ENCODE data around the gene USP12.
"Not testable (repeated sequence)": the region's sequence is repeated elsewhere in the genome, so short reads cannot be mapped to it uniquely, and the experiment has no call there.

USP12 gene

DNA sequence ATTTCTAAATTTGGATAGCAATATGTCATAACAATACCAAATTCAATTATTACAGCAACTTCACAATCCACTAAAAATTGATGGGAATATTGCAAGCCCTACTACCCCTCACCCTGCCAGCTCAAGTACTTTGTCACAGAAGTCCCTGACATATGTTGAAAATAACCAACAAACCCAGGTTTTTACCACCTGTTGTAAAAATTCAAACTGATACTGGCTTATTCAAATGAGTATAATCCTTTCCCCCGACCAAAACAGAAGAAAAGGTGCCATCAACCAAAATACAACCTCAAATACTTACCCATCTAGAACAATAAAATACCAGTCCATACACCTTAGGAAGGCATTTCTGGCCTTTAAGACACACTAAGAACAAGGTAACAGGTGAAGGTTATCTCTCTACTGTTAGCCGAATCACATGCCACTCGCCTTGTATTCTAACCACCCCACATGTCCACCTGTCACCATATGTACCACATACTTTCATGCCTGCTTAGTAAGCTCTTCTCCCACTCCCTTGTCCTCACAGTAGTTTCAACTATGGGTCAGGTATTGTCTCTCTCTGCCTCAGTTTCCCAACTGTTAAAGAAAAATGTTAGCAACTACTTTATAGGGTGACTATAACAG lies 53.1 kb downstream of the USP12 start:
- DNase-seq, result no peak

DNA sequence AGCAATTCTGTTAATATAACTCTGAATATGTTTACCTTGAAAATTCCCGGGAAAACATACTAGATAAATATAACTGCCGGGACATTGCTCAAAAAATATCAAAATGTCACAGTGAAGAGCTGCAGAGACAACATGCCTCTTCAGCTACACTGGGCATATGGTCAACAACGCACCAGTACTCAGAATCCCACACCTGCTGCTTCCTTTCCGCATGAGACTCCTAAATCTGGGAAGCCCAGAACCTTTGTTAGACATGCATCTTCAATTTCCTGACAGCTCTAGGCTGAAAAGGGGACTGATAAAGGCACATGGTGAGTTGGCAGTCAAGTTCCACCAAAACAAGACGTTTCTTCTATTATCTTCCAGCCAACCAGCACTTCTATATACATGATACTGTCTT lies 53.7 kb downstream of the USP12 start:
- no peak for DNase-seq

DNA sequence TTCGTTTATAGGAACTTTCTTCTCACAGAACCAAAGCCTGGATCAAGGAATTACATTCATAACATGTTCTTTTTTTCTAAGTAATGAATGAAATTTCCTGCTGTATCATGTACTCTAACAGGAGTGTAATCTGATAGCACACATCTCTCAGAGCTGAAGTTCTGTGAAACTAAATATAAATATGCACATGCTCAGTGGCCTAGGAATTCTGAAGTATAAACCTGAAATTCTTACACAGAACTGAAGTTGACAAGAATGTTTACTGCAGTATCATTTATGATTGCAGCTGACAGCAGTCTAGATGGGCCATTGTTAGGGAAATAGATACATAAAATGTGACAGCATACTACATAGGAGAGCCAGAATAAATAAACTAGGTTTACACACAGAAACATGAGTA lies 54.5 kb downstream of the USP12 start:
- no peak for DNase-seq

DNA sequence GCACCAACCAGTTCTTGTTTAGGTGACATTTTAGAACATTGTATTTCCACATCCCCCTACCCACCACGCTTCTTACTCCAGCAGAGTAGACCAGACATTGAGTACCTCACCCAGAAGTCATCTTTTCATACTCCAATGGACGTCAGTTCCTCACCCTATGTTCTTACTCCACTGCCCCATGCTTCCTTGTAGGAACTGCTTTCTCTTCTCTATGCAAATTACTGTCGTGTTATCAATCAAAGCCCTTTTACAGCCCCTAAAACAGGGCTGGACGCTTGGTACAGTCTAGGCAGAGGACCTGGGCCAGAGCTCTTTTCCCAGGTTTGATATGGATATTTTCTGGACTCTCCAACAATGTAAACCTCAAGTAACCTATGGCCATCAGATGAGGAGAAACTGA lies 58.2 kb downstream of the USP12 start:
- no peak for DNase-seq

DNA sequence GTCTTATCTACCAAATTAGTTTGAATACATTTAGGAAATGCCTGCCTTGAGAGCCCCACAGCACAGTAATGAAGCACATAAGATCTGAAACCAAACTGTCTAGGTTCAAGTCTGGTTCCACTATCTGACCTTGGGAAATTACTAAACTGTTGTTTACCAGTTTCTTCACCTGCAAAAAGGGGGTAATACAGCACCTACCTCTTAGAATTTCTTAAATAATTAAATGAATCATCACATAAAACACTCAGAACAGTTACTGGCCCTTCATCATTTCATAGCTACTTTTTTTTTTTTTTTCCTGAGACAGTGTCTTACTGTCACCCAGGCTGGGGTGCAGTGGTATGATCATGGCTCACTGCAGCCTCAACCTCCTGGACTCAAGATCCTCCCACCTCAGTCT lies 59.6 kb downstream of the USP12 start:
- no peak for DNase-seq

DNA sequence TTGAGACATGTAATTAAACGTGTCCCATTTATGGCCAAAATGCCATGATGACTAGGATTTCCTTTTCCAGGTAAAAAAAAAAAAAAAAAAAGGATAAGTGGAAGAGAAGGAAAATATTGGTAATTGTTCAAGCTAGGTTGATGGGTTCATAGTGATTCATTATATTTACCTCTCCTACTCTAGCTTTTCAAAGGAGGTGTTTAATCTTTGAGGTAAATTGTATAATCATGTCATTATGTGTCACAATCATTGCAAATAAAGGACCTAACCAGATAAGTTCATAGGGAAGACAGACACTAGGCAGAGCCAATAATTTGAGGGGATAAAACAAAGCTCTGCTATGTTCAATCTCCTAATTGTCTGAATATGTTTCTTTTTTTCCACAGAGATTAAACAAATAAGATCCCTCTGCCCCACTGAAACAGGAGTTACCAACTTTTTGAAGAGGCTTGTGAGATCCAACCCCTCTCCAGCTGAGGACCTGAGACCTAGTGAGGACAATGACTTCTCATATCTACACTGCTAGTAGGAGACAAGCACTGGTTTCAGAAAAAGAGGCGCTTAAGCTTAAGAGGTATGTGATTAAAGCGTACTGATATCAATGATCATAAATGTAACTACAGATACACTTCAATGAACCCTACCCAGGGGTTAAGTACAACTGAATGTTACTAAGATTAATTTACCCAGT lies 61.4 kb downstream of the USP12 start:
- no peak for DNase-seq

DNA sequence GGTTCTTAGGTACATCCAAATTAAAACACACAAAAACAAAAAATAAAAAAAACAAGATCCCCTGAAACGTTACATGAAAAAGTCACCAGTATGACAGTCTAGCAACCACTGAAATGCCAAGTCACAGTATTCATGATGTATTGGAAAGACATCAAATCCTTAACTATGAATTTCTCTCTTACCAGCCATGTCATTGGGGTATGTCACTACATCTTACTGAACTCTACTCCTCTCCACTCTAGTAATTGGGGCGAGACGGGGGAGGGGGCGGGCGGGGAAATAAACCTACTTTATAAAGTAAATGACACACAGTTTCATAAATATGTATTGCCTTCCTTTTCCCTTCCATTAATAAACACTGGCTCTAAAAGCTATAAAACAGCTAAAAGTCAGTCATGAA lies 65.5 kb downstream of the USP12 start:
- DNase-seq, result no peak

DNA sequence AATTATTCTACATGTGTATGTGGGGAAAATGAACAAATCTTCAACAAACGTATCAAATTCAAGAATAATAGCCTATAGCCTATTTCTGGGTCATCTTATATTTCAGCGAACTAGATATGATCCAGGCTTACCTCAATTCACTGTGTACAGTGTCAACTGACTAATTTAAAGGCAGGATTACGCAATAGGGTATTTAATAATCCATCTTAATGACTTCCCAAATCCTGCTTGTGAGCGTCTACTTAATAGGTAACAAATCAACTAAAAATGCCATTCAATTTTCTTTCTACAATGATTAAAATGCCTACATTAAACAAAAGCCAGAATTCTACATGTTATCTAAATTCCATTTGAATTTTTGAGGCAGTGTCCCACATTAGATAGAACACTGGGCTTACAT lies 67.0 kb downstream of the USP12 start:
- DNase-seq, result no peak

DNA sequence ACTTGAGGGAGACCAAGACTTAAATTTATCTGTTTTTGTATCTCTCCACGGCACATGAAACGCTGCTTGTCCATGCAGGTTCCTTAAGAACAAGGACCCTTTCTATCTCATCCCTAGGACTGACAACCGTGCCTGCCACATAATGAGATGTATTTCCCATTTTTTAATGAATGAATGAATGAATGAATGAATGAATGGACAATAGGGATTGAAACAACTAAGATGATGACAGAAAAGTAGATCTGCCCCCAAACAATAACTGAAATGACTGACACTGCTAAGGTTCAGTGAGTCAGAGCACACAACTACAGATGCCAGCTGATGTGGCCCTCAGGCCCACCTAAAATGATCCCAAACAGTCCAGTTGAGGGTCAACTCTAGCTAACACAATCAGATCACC lies 69.8 kb downstream of the USP12 start:
- no peak for DNase-seq

DNA sequence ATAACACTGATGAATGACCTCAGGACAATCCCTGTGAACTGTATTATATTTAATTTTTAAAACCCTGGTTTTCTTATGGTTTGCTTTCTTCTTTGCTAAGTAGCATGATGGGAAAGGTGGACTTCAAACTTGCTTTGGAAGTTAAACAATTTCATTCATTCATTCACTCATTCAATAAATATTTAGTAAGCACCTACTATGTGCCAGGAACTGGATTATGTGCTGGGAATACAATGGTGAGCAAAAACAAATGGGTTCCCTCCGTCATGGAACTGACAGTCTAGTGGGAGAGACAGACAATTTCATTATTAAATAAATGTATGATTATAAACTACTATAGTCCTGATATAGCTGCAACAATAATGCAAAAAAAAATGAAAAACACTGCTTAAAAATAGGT lies 70.3 kb downstream of the USP12 start:
- no peak for DNase-seq

DNA sequence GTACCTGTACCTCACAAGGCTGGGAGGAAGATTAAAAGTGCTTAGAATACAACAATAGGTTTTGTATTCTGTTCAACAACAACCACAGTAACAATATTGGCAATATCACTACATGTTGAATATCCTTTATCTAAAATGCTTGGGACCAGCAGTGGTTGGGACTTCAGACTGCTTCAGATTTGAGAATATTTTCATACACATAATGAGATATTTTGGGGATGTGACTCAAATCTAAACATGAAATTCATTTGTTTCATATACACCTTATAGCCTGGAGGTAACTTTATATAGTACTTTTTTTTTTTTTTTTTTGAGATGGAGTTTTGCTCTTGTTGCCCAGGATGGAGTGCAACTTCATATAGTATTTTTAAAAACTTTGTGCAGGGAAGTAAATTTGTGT lies 73.9 kb downstream of the USP12 start:
- no peak for DNase-seq

DNA sequence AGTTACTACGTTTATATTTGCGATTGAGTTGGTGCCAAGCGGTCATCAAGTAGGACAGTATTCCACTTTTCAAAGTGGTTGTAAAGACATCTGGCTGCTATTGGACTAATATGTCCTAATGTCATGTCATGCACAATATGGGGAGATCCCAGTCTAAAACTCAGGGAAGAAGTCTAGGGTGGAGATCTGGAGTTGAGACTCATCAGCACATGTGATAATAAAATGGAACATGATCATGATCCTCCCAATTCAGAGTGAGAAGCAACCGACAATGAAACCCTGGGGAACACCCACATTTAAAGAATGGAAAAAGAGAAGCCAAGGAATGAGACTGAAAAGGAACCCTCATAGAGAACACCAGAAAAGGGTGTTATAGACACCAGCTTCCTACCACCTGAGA lies 80.2 kb downstream of the USP12 start:
- DNase-seq, result no peak

DNA sequence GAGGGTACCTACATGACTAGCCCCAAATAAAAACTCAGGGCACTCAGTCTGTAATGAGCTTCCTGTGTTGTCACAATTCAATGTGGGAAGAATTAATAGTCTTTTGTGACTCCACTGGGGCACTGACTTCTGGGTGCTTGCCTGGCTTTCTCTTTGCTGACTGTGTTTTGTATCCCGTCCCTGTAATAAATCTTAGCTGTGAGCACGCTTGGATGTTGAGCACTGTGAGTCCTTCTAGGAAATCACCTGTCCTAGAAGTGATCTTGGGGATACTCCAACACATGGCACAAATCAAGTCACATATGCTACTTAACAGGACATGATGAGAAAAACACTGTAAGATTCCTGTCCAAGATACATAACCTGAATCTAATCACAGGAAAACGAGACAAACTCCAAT lies 83.0 kb downstream of the USP12 start:
- no peak for DNase-seq

DNA sequence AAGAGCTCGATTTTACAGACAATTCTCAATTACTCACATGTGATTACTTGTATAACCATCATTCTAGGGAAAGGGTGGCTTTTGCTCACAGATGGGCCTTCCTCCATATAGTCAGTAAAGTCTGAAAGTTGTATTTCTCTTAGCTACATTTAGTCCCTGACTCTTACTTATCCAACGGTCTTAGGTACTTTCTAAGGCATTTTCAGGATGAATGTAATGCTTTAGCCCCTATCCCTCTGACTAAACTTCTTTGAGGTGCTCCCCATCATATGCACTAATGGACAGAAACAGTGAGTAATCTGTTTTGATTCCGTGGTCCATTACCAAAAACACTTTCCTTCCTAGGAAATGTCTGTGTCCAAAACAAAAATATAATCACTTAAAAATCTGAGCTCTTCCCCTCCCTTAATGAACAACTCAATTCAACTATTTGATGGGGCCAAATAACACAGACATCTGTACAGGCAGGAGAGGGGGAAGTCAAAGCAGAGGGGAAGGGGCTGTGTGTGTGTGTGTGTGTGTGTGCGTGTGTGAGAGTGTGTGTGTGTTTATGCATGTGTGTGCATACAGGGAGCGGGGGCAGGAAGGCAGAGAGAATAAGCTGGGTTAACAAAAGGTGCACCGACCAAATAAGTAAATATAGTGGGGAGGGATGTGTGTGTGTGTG lies 84.9 kb downstream of the USP12 start:
- no peak for DNase-seq

DNA sequence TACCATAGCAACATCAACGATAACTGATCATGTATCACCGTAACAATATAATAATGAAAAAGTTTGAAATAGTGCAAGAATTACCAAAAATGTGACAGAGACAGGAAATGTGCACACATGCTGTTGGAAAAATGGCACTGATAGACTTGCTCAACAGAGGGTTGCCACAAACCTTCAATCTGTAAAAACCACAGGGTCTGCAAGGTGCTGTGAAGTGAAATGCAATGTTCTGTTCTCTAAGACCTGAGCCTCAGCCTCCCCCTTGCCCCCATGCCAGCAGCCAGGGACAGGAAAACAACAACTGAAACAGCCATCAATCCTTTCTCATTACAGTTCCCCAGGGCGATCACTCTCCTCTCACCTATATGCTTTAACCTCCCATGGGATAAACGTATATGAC lies 88.4 kb downstream of the USP12 start:
- no peak for DNase-seq

DNA sequence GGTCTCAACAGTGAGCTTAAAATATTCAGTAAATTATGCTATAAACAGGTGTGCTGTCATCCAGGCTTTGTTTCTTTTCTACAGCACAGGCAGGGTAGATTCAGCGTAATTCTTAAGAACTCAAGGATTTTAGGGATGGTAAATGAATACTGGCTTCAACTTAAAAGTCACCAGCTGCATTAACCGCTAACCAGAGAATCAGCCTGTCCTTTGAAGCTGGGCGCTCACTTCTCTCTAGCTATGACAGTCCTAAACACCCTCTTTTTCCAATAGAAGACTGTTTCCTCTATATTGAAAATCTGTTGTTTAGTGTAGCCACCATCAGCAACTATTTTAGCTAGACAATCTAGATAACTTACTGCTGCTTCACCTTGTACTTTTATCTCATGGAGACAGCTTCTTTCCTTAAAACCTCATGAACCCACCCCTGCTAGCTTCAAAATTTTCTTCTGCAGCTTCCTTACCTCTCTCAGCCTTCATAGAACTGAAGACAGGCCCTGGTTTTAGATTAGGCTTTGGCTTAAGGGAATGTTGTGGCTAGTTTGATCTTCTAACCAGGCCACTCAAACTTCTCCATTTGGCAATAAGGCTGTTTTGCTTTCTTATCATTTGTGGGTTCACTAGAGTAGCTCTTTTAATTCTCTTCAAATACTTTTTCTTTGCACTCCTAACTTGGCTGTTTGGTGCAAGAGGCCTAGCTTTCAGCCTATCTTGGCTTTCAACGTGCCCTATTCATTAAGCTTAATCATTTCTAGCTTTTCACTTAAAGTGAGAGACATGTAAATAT lies 89.5 kb downstream of the USP12 start:
- DNase-seq, result no peak

DNA sequence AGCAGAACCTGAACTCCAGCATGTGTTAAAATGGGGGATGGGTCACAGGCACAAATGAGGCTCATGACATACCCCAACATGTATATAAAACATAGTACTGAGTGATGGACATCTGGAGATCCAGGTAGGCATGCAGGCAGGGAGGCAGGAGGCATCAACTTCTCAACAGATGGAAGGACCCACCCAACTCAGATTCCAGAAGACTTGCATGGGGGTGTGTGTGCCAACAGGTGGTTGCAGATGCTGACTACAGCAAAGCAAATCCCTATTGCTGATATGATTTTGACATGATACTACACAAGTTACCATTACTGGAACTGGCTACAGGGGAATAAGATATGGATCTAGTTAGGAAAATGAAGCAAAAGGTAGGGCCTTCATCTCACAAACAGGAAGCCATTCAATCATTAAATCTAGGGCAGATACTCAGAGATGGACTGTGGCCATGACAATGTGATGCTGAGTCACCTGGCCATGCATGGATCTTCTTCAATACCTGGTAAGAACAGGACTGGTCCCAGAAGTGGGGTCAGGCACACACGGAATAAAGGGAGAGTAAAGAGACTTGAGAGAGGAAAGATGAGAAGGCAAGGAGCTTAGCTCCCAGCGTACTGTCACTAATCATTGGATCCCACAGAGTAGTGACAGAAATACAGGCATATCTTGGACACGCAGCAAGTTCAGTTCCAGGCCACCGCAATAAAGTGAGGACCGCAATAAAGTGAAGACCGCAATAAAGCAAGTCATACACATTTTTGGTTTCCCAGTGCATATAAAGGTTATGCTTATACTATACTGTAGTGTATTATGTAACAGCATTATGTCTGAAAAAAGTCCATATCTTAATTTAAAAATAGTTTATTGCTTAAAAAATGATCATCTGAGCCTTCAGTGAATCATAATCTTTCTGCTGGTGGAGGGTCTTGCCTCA lies 91.3 kb downstream of the USP12 start:
- no peak for DNase-seq

DNA sequence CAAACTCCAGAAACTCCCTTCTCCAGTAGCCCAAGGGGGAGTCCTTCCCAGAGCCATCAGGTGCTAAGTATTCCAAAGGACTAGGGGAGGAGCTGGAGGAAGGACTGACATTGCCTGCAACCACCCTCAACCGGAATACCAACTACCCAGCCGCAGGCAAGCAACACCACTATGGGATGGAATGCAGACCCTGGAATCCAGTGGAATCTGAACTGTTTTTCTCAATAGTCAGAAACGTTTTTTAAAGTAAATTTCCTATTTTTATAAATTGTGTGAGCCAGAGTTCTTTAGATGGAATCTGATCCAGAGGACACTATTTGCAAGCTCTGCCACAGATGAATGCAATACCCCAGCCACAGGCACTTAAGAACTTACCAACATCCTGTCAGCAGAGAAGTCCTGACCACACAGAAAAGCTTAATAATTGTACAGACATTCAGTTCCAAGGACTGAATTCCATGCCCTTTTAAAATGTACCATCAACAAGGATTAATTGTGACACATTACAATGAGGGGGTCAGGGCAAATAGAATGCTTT lies 92.1 kb downstream of the USP12 start:
- DNase-seq, result no peak

DNA sequence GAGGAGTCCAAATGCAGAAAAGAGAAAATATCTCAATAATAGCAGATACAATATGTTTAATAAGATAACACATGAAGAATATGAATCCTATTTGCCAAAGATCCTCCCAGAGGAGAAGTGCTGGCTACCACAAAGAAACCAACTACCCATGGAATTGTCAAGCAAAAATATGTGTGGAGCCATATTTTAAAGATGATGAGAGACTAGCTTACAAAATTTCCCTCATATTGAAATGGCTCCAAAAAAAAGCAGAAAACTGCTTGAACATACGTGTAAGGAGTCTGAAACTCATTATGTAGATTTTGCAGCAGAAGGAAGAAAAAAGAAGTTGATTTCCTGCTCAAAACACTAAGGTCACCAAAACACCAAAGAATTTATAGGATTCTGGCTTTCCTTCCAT lies 94.2 kb downstream of the USP12 start:
- no peak for DNase-seq

DNA sequence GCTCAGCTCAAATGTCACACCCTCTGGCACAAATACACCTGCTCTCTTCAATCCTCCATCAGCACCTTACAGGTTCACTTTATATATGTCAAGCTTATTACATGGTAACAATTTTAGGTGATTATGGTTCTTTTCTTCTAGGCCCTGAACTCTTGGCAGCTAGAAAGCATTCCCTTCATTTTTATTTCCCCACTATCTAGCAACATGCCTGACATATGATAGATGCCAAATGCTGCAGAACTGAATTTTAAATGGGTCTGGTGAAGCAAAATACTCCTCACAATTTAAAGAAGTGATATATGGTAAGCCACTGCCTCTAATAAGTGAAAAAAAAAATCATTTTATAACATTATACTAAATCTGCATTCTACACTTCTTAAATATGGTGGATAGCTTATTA lies 95.2 kb downstream of the USP12 start:
- DNase-seq, result no peak

DNA sequence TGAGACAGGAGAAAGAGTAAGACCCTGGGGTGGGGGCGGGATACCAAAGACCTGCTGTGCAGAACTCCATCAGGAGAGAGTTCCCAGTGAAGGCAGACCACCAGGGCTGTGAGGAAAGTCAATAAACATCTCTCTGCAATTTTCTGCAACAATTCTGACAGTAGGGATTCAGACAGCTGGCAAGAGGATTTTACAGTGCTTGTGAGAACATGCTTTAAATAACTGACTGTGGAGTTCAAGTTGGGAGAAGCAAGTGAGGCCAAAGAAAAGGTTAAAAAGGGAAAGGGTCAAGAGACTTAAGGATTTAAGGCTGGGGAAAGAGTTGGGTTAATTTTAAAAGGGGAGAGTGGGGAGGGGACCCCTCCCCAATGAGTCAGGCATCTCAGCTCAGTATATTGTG lies 98.4 kb downstream of the USP12 start:
- DNase-seq, result no peak

DNA sequence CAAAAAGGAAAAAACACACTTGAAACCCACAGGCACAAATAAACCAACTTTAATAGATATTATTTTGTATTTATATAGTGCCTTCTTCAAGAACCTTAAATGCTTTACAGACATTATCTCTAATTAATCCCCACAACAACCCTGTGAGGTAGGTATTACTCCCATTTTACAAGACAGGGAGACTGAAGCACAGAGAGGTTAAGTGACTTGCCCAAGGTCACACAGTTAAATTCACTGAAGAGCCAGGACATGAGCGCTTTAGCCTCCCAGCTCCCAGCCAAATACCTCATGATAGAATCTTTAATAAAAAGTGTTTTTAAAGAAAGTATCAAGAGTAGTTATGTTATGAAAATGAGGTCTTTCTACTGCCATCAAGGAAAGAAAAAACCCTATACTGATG lies 105.5 kb downstream of the USP12 start:
- not testable (repeated sequence) for DNase-seq

Data from CD4-positive, alpha-beta T cell treated with Interleukin-4 for 1 hour (primary cell).